Forelimb muscle (tissue), 1 donor: ENCODE measurements around the gene ESYT1. TPM values are rescaled to one million over a fixed set of nuclear protein-coding genes. Genes with fewer than 3 reads are reported as not detected.

Source experiments
- DNase-seq: peaks from one replicate; pipeline ENCODE4 v3.0.0-alpha.2; 2013; ENCODE audit warnings: low read depth
- polyA plus RNA-seq: library from polyadenylated mRNA; unstranded; fragments of 120-200 nt; gene quantifications from one replicate; pipeline ENCODE4 v1.2.1, GENCODE V29; 2013; ENCODE audit not compliant: insufficient read length

The ESYT1 gene, protein sequence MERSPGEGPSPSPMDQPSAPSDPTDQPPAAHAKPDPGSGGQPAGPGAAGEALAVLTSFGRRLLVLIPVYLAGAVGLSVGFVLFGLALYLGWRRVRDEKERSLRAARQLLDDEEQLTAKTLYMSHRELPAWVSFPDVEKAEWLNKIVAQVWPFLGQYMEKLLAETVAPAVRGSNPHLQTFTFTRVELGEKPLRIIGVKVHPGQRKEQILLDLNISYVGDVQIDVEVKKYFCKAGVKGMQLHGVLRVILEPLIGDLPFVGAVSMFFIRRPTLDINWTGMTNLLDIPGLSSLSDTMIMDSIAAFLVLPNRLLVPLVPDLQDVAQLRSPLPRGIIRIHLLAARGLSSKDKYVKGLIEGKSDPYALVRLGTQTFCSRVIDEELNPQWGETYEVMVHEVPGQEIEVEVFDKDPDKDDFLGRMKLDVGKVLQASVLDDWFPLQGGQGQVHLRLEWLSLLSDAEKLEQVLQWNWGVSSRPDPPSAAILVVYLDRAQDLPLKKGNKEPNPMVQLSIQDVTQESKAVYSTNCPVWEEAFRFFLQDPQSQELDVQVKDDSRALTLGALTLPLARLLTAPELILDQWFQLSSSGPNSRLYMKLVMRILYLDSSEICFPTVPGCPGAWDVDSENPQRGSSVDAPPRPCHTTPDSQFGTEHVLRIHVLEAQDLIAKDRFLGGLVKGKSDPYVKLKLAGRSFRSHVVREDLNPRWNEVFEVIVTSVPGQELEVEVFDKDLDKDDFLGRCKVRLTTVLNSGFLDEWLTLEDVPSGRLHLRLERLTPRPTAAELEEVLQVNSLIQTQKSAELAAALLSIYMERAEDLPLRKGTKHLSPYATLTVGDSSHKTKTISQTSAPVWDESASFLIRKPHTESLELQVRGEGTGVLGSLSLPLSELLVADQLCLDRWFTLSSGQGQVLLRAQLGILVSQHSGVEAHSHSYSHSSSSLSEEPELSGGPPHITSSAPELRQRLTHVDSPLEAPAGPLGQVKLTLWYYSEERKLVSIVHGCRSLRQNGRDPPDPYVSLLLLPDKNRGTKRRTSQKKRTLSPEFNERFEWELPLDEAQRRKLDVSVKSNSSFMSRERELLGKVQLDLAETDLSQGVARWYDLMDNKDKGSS
- polyA plus RNA-seq = 71.4 TPM

- DNase-seq = peak; percentile 99
Observed at GRCh38 chr12:56127888-56128669, at the start of gene ESYT1. TSS of gene ESYT1 (plus strand) at chr12:56128267. CDS start at chr12:56128320, 53 bp downstream.

GRCh38 chr12:56078427-56078826 is 49.6 kb upstream of the ESYT1 start:
- DNase-seq = no peak

DNA sequence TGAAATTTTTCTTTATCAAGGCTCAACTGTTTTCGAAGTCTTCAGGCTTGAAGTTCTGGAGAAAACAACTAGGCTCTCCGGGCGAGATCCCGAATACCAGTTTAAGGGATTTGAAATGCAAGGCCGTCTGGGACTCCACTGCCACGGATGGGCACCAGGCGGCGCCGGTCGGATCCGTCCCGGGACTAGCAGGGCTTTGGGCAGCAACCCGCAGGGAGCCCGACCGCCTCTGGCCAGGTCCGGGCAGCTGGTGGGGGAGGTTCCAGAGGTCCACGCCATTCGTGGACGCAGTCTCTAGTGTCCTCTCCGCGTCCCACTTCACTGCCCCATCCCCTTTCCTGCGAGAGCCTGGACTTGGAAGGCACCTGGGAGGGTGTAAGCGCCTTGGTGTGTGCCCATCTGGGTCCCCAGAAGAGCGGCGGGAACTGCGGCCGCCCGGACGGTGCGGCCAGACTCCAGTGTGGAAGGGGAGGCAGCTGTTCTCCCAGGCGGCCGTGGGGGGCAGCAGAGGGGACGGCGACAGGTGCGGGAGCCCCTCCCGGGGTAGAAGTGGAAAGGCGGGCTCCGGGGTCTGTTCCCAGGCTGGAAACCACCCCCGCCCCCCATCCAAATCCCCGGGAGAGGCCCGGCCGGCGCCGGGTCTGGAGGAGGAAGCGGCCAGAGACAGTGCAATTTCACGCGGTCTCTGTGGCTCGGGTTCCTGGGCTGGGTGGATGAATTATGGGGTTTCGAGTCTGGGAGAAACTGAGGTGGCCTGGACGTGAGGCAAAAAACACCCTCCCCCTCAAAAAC is 48.9 kb upstream of the ESYT1 start:
- DNase-seq = no peak

GRCh38 chr12:56079723-56080555 is 48.1 kb upstream of the ESYT1 start, which contains the start of gene ERBB3:
TSS of gene ERBB3 (plus strand) at chr12:56080165. CDS start at chr12:56080301, 136 bp downstream.
- DNase-seq = no peak

DNA sequence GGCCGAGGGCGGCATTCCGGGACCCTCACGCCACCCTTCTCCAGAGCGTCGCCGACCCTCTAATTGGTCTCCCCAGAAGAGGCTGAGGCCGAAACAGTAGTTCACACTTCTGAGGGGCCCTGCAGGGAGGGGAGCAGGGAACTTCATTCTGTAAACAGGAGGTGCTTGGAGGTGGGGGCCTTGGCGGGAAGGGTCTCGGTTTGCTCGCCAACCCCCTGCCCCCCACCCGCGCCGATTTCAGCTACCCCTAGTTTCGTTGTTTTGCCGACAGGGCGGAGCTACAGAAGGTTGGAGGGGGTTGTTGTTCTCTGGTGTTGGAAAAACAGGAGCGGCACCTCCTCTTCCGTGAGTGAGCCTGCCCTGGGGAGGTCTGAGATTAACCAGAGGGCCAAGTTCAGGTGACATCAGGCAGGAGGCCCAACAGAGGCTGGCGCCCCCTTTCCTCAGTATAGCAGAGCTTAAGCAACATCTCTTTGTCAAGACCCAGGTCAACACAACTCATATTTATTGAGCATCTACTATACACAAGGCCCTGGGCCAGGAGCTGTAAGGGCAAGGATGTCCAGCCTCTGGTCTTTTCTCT is 47.4 kb upstream of the ESYT1 start:
- no peak for DNase-seq

DNA sequence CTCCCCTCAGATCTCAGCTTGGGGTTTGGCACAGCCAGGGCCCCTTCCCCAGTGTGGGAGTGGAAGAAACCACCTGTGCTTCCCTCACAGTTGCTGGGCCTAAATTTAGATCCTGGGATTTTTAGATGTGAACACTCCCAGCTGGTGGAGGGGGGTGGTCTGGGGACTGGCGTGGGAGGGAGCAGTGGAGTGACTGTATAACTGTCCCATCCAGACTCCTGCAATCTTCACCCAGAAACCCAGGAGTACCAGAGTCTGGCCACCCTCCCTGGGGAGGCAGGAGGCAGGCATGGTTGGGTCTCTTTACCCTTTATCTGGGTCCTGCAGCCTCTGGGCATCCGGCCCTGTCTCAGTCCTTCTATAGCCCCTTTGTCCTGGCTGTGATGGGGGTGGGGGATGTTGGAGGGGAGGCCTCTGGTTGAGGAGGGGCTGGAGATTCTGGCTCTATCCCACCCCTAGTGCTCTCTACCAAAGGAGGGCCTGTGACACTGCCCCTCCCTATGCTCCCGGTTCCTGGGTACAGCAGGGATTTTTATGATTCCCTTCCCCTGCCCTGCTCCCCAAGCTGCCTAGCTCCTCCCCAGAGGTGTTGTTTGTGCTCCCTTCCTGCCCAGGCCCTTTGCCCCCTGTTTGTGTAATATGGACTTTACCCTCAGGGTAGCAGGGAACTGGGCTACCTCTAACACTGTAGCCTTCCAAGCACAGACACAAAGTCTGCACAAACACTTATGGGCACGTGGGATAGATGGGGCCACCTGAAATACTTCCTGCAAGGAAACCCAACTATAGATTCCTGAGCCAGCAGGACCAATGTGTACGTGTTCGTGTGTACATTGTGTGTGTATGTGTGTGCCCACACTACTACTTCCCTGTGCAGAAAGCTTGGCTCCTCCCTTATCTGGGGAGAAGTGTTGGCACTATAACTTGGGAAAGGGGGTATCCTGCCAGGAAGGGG is 46.4 kb upstream of the ESYT1 start:
- DNase-seq = no peak

DNA sequence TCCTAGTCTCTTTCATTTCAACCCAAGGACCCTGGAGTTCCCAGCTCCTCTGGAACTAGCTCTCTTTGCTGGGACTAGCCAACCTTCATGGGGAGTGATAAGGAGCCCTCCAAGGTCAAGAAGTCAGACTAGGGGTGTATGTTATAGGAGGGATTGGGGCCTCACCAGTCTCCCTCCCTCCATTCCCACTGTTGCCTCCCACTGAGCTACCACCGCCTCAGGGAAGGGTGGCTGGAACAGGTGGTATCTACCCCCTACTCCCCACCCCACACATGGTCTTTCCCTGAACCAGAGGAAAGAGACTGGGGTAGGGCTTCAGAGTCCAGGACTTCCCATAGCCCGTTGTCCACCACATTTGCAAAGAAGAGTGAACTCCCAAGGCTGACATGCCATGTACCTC is 45.7 kb upstream of the ESYT1 start:
- no peak for DNase-seq

DNA sequence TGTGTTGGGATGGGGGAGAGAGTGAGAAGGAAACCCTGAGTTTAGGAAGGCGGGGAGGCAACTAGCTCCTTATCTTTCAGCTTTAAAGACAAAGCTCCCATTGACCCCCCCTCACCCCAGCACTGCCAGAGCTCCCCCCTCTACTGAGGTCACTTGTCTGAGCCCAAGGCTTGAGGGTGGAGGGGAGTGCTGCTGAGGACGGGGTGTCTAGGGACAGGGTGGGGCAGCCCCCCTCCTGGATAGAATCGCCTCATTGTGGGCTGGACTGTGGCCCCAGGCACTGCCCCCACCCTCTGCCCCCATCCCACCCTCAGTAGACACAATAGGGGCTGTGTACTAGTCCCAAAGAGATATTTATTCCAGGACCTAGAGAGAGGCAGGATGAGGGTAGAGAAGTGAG is 45.1 kb upstream of the ESYT1 start:
- no peak for DNase-seq

- DNase-seq = no peak
Observed at GRCh38 chr12:56084958-56085543, 43.0 kb upstream of the ESYT1 start.

DNA sequence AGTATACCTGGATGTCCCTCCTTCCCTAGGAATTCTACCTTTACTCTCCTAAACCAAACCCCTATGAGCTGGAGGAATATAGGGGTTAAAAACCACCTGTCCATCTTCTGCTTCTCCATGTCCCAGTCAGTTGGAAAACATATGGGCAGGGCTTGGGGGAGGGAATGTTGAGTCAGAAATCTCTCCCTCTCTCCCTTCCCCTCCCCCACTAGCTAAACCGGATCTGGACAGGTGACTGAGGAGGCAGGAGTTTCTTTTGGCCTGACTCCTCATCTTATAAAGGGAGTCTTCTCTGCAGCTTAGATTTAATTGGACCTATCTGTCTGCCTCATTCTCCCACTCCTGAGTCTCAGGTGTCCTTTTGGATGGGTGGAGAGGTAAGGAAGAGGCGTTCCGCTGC is 42.0 kb upstream of the ESYT1 start:
- DNase-seq = no peak

- DNase-seq = no peak
Observed at GRCh38 chr12:56086608-56087007, 41.5 kb upstream of the ESYT1 start.

GRCh38 chr12:56087220-56087619 is 40.8 kb upstream of the ESYT1 start:
- no peak for DNase-seq

DNA sequence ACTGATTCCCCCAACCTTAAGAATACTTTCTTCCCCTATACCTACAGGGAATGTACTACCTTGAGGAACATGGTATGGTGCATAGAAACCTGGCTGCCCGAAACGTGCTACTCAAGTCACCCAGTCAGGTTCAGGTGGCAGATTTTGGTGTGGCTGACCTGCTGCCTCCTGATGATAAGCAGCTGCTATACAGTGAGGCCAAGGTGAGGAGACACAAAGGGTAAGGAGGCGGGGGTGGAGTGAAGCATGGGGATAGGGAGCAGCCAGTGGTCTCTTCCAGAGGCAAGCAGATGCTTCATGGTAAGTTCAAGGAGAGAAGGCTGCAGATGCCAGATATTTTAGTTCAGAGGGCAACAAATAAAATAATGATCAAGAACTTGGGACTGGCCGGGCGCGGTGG is 30.3 kb upstream of the ESYT1 start:
- no peak for DNase-seq

DNA sequence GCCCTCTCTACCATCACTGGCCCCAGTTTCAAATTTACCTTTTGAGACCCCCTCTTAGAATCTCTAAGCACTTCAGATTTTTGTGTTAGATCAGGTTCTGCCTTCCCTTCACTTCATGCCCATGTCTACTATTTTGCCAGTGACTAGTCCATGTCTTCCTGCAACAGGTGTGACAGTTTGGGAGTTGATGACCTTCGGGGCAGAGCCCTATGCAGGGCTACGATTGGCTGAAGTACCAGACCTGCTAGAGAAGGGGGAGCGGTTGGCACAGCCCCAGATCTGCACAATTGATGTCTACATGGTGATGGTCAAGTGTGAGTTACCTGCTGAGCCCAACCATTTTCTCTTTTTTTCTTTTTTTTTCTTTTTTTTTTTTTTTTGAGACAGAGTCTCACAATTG is 29.5 kb upstream of the ESYT1 start:
- no peak for DNase-seq

GRCh38 chr12:56099787-56100186 is 28.3 kb upstream of the ESYT1 start:
- DNase-seq = no peak

DNA sequence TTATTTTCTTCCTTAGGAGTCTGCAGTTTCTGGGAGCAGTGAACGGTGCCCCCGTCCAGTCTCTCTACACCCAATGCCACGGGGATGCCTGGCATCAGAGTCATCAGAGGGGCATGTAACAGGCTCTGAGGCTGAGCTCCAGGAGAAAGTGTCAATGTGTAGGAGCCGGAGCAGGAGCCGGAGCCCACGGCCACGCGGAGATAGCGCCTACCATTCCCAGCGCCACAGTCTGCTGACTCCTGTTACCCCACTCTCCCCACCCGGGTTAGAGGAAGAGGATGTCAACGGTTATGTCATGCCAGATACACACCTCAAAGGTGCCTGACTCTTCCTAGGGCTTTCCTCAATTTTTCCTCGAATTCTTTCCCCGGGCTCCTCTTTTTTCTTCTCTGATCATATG is 27.0 kb upstream of the ESYT1 start:
- DNase-seq = no peak

- DNase-seq = no peak
Observed at GRCh38 chr12:56102683-56103065, 25.4 kb upstream of the ESYT1 start.
